Cerebellar cortex (tissue), 1 donor: Measurements from ENCODE around the gene ZNF821.
"Not testable (repeated sequence)": the region's sequence is repeated elsewhere in the genome, so short reads cannot be mapped to it uniquely, and the experiment has no call there.

Experiments used
- DNase-seq: peaks from one replicate; pipeline ENCODE4 v3.0.0-alpha.2; 2015; ENCODE audit warnings: low spot score

Gene ZNF821

GRCh38 chr16:71902656-71903365 lies 18.8 kb upstream of the ZNF821 start:
- no peak for DNase-seq

DNA sequence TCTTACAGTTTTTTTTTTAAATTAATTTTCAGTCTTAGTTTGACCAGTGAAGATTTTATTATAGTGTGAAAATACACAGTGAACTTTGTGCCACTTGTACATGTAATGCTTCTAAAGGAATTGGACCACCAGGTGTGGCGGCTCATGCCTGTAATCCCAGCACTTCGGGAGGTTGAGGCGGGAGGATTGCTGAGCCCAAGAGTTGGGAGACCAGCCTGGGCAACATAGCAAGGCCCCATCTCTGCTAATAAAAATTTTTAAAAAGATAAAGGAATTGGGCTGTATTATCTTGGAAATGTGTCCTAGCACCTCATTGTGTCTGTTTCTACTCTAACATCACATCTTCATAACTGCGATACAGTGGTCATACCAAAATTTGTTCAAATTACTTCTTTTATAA lies 15.2 kb upstream of the ZNF821 start:
- DNase-seq = no peak

DNA sequence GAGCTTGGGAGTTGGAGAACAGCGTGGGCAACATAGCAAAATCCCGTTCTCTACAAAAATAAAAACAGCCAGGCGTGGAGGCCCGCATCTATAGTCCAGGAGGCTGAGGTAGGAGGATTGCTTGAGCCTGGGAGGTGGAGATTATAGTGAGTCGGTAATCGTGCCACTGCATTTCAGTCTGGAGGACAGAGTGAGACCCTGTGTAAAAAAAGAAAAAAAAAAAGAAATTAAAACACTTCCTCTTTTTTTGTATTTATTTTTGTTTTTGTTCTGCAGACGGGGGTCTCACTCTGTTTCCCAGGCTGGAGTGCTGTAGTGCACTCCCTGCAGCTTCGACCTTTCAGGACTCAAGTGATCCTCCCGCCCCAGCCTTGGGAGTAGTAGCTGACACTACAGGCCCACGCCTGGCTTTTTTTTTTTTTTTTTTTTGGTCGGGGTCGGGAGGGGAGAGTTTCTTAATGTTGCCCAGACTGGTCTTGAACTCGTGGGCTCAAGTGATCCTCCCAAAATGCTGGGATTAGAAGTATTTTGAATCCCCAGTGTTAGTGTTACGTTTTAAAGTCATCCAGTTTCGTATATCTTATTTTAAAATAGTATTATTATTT lies 12.9 kb upstream of the ZNF821 start:
- no peak for DNase-seq

GRCh38 chr16:71895679-71896365 lies 11.8 kb upstream of the ZNF821 start:
- DNase-seq = no peak

GRCh38 chr16:71894921-71895678 lies 11.1 kb upstream of the ZNF821 start, which contains the start of gene IST1:
Gene IST1, plus strand, starts transcription at chr16:71895531. Its CDS starts 20,110 bp downstream, at chr16:71915641.
- DNase-seq = peak; percentile 97

- DNase-seq = peak; percentile 74
Observed at GRCh38 chr16:71894229-71894920, 10.4 kb upstream of the ZNF821 start.

GRCh38 chr16:71893888-71894228 lies 9.9 kb upstream of the ZNF821 start:
- DNase-seq = no peak

- no peak for DNase-seq
Observed at GRCh38 chr16:71889147-71889546, 5.2 kb upstream of the ZNF821 start.

- DNase-seq = no peak
Observed at GRCh38 chr16:71885261-71885650, 1.3 kb upstream of the ZNF821 start.

DNA sequence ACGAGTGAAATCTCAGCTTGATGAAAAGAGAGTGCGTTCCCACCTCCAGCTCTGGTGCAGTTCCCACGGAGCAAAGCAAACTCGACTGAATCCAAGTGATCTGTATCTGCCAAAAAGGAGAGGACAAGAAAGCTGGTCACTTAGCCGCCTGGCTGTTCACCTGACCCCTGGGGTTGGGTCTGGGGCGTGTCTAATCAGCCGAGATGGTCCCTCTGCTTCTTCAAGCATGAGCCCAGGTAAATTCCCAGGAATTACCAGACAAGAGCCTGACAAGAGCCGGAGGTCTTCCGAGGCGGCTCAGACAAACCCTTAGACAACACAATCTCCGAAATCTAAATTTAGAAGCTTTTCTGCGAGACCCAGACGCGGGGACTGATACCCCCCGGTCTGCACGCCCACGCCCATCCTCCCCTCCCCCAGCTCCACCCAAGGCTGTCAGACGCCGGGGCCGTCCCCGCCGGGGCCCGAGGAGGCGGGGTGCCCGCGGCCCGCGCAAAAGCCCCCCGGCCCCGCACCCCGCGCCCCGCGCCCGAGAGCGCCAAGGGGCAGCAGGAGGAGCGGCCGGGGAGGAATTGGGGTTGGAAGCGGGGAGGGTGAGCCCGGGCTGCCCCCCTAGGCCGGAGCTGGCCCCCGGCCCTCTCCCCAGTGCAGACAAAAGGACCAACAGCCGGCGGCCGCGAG lies 674 bp downstream of the ZNF821 start:
- peak; percentile 71 for DNase-seq

DNA sequence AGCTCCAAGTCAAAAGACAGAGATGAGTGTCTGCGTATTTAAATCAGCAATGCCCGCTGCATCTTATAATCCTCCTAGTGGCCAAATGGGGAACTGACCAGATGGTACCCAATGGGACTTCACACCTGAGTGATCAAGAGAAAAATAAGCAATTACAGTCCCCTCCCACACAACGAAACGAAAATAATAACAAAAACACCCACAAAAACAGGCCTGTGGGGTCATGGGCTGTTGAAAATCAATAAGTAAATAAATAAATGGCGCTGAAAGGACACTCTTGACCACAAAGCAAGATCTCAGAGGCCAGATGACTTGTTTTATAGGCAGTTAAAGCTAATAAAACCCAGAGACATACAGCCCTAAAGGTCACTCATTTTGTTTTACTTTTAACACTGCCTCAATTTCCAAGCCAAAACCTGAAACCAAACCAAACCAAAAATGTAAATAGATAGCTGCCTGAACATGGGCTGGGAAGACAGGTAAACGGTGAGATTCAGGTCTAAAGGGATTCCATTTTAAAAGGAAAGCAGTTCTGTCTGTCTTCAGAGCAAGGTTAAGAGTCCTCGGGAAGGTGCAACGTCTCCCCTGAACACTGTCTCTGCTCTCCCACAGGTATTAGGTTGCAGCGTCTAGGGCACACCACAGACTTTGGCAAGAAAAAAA lies 1.3 kb downstream of the ZNF821 start:
- DNase-seq = peak; percentile 95

DNA sequence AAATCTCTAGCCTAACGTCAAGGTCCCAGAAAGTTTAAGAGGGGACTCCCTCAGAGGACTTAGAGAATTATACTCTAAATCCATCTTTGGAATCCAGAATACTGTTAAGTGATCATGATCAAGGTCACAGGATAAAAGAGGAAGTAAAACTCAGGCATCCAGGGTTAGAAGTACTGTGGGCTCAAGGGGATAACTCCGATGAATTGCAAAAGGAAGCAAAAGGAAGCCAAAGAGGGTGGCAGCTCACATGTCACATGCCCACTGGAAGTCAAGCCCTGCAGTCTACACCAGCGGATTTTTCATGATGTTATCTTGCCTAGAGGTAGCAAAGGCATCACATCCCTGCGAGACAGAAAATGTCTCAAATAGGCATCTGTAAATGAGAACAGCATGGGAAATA lies 3.8 kb downstream of the ZNF821 start:
- no peak for DNase-seq

DNA sequence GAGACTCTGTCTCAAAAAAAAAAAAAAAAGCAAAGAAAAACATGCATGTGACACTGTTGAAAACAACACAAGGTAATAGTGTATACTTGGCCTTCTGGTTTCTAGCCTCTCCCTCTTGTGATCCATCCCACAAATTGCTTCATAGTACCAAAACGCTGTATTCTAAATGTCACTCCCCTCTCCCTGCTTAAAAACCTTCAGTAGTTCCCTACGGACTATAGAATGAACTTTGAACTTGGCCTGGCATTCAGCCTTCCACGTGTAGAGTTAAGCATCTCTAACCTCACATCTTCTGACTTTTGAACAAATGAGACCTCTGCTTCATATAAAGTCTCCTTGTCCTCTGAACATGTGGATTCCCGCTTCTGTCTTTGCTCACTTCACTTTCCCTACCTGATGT lies 5.1 kb downstream of the ZNF821 start:
- no peak for DNase-seq

GRCh38 chr16:71873199-71873598 lies 10.8 kb downstream of the ZNF821 start:
- DNase-seq = no peak

DNA sequence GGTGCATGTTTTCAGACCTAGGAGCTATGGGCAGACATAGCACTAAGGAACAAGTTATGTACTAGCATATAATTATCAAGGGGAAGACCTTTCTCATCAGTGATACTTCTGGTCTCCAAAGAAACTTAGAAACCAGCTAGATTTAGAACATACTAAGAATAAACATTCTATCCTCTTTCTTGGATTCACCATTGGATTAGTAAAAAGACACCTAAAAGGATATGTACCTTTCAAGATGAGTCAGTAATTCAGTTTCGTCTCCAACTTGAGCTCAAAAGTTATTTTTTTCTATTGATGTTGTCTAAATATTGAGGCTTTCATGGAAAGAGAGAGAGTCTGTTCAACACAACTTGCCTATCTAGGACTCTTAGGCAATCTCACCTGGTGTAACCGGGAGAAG lies 13.2 kb downstream of the ZNF821 start:
- no peak for DNase-seq

DNA sequence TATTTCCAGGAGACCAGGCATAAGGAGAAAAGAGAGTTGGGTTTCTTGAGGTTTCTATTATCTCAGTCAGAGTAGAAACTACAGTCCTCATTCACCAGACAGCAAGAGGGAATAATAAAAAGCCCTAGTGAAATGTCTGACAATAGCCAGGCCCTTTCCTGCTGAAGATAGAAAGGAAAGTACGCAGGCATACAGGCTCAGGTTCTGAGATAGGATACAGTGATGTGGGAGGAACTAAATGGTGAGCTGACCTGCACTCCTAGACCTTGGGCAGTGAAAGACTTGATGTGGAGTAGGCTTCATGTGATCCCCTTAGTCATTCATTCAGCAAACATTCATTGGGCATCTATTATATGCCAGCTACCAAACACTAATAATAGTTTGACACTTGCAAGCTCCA lies 14.9 kb downstream of the ZNF821 start:
- no peak for DNase-seq

DNA sequence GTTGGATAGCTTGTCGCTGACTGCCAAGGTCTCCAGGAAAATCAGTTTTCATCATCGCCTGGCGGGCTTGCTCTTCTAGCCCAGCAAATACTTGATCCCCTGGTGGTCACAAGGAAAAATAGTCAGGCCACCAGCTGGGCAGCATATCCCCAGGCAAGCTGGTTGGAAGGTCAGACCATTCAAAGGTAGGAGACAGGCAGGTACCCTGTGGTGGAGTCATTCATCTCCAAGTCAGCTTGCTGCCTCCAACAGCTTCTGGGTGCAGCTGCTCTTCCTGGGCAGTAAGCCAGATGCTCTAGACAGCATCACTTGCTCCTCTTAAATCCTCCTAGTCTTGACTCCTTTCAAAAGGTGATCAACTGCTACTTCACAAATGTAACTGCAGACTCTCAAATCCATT lies 16.0 kb downstream of the ZNF821 start:
- peak; percentile 74 for DNase-seq

- not testable (repeated sequence) for DNase-seq
Observed at GRCh38 chr16:71867175-71867574, 16.8 kb downstream of the ZNF821 start.

DNA sequence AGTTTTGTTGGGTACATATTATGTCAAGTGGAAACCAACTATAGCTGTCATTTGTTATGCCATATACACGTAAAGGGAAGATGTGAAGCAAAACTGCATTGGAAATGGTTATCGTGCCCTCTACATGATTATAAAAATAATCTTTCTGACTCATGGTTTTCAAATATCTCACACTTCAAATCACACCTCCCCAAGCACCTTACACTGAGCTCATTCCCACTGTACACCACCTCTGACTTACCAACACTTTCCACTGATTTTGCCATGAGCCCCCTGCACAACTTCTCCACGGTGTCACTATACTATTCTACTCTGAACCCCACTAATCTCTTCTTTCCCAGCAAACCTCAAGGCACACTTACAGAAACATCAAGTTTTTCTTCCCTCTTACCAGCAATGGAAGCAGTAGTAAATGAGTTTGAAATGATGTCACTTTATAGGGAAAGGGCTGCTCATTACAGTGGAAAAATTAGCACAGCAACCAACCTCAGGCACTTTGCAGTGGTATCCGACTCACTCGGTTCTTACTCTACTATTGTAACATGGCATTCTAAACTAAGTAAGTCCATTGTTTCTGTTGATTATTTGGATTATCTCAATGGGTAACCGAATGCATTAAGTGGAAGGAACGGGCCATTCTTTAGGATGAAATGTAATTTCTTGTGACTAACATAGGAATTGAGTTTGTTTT lies 18.7 kb downstream of the ZNF821 start:
- no peak for DNase-seq

DNA sequence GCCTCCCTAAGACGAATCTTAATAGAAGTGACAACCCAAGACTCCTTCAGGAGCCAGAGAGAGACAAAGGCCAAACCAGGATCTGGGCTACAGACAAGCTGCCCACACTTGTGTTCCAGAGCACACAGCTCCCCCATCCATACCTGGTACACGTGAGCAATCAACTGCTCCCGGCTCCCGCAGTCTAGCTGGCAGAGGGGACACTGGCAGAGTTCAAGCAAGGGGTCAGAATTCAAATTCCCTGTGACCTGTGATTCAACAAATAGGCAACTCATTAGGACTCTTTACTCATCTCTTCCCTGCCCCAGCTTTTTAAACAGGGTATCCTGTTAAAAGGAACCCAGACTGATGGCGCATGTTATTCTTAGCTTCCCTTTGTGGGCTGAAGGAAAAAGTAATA lies 20.0 kb downstream of the ZNF821 start:
- DNase-seq = no peak
